WI38 (cell line): ENCODE data around the gene UST.

ENCODE experiments used
- H3K4me3 ChIP-seq: 2 replicates; pipeline ENCODE4 v1.5.1; 2011; ENCODE audit warnings: low read depth, mild to moderate bottlenecking, control low read depth, low read length
- TF ChIP-seq, protein P1 (sequence below): IDR thresholded peaks from 2 replicates; pipeline ENCODE4 v1.5.1; 2012; ENCODE audit warnings: low read depth, mild to moderate bottlenecking, control low read depth, low read length

UST gene

DNA sequence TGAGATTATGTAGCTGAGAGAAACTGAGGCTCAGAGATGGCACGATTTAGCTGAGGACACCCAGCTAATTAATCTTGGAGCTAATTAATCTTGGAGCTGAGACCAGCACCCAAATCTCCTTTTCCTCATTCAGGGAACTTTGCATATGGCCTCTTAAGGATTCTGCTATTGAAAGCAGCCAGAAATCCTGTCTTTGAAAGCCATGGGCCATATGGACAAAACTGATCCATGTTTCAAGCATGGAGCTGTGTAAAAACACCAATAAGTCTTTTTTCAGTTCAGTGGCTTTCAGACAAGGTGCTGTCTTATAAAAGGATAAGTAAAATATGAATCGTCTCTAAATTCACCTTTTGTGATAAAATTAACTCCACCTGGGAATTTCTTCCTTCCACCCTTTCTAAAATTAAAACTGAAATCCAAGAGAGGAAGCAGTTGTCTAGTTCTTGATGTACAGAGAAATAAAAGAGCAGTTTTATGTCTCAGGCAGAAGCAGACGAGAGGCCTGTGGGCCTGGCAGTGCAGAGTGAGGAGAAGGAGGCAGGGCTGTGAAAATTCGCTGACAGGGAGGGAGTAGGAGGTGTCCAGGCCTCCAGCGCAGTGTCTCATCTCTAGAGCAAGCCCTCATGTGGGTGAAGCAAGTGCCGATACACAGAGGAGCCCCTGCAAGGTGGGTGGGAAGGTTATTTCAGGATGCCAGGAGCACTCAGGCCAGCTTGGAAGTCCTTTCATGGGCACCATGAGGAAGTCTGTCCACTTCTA, 266.9 kb downstream of the UST start:
- H3K4me3 ChIP-seq: no peak overlapping the region
- TF ChIP-seq, protein P1, sequence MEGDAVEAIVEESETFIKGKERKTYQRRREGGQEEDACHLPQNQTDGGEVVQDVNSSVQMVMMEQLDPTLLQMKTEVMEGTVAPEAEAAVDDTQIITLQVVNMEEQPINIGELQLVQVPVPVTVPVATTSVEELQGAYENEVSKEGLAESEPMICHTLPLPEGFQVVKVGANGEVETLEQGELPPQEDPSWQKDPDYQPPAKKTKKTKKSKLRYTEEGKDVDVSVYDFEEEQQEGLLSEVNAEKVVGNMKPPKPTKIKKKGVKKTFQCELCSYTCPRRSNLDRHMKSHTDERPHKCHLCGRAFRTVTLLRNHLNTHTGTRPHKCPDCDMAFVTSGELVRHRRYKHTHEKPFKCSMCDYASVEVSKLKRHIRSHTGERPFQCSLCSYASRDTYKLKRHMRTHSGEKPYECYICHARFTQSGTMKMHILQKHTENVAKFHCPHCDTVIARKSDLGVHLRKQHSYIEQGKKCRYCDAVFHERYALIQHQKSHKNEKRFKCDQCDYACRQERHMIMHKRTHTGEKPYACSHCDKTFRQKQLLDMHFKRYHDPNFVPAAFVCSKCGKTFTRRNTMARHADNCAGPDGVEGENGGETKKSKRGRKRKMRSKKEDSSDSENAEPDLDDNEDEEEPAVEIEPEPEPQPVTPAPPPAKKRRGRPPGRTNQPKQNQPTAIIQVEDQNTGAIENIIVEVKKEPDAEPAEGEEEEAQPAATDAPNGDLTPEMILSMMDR: no peak

DNA sequence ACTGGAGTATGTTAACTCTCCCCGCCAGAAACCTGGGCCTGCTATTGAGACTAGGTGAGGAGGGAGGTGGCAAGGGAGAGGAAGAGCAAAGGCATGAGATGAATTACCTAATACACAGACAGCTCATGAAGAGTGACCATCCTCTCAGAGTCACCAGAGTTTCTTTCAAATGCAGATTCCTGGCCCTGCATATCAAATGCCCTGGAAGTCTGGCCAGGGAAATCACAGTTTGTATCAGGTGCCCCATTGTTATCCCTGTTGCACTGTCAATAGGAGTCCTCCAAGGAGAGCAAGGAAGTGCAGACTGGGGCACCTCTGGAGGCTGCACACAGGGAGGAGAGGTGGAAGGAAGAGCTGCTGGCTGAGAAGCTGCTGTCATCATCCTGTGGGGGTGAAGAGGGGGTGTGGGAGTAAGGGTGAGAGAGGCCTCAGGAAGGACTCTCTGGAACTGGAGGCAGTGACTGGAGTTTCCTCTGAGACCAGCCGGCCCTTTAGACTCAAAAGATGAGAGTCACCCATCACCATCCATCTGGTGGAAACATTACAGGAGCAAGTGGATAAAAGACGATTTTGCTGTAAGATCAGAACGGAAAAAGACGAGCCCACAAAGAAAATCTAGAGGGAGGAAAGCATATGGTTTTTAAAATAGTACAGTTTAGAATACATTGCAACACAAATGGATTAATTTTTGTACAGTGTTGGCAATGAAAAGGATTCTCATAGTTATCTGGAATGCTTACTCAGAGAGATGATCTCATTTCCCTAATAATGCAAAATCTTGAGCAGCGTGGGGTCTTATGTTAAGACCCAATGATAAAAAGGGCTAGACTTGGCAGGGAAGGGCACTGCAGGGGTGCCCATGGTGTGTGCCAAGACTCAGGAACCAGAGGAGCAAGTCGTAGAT, 268.1 kb downstream of the UST start:
- H3K4me3 ChIP-seq: no peak overlapping the region
- TF ChIP-seq, protein P1: no peak

DNA sequence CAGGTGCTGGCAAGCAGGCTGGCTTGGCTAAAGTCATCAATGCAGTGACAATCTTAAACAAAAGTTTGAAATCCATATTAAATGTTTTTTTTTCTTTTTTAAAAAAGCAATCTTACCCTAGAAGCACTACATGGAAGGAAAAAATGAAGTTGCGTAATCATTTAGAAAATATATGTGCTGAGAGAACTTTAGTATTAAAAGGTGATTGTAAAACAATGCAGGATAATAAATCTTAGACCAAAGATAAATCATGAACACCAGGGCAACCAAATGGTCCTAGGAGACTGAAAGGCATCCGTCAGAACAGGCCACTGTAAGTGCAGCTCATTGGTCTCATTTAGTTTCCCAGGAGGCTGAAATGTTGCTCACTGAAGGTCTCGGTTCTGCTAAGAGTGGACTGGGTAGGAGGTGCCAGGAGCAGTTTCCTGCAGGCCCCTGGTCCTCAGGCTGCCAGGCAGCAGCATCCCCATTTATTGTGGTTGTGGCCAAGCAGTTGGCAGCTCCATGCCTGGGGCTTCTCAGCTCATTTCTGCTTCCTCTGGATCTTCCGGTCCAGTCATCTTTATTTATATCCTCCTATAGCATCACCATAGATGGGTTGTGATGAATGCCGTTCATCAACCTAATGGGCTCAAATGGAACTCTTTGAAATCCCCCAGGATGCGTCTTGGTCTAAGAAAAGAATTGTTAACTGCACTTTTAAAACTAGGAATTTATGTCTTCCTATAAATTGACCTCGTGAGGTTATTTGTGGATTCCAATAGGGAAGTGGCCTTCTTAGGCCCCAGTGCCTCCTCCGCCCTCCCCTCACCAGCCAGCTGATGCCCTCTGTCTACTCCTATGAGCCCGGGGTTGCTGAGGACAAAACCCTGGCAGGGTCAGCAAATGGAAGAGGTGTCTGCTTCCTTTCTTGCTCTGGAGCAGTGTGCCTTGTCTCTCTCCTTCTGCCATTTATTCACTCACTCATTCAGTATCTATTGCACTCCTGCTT, 269.0 kb downstream of the UST start:
- TF ChIP-seq, protein P1: no peak
- H3K4me3 ChIP-seq: no peak overlapping the region

DNA sequence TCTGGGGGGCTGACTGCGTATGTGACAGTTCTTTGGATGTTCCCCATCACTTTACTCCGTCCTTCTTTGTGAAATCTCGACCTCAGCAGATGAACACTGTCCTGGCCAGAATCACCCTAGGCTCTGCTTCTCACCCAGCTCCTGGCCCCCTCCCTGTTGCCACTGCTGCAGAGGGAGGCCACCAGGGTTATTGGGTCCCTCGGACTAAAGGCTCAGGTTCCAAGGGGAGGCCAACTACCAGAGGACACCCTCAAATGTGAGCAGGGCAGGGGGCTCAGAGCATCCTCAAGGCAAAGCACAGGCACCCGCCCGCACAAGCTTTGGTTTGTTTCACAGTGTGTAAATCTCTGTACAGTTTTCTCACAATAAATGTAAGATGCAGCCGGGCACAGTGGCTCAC, 269.9 kb downstream of the UST start:
- TF ChIP-seq, protein P1: no peak
- H3K4me3 ChIP-seq: no peak overlapping the region

DNA sequence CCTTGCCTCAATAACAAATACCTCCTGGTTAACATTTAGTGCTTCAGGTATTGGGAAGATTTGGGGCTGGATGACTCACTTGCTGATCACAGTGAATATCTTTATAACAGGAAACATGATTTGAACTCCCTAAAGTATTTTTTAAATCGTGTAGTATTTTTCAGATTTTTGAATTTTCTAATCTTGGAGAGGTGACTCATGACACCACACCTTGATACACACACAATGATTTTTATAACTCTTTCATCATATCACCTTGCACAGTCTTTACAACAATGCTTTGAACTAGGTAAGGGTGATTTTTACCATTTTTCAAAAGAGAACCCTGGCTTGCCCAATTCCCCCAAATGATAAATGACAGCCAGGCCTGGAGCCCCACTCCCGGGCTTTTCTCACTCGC, 273.5 kb downstream of the UST start:
- no peak overlapping the region for H3K4me3 ChIP-seq
- TF ChIP-seq, protein P1: no peak

DNA sequence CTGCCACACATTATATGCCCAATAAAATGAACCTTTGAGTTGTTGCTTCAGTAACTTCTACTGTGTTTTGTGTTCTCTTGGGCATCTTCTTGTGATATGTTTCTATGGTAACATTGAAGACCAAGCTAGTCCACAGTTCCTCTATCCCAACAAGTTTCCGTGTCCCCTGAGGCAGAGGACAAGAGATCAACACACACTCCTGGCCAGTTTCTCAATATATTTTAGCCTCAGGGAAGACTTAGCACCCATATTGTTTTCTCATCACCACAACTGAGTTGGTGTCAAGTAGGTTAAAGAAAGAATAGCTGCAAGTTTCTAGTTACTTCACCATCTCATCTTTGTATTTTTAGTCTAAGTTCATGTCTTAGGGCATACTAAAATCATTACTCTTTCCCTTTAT, 277.5 kb downstream of the UST start:
- no peak overlapping the region for H3K4me3 ChIP-seq
- TF ChIP-seq, protein P1: no peak
